Spleen (tissue), 7 donors: ENCODE data around the gene SLC46A3.

ENCODE experiments used
- CTCF ChIP-seq, 11 experiments: fragments of 200-600 bp in 7 of 11; fragments of 450-650 bp in 4 of 11; sonication (generic) in 4 of 11; IDR thresholded peaks in 8 of 11; conservative IDR thresholded peaks in 3 of 11; 1 replicate in 7 of 11; 2 replicates in 4 of 11; pipeline versions ENCODE4 v1.4.0 to v1.8.0; 2016 to 2021; ENCODE audit warnings: antibody characterized with exemption in 11 of 11, inconsistent platforms in 4 of 11, mild to moderate bottlenecking in 1 of 11
- POLR2A ChIP-seq, 3 donors: fragments of 450-650 bp; IDR thresholded peaks; one replicate each; pipeline ENCODE4 v1.5.1; 2017; ENCODE audit warnings: antibody characterized with exemption in 3 of 3, mild to moderate bottlenecking in 1 of 3
- donor health status: DM: no; HTN: no; CAD: no; lungs with moderate emphysema.
- donor health status: DM: no; HTN: no; CAD: no.
- donor health status: DM: no; HTN: no; CAD: no.

GRCh38 chr13:28747851-28748250, 29.1 kb upstream of the SLC46A3 start:
- no peak for TF ChIP-seq CTCF (IDR thresholded peaks at IDR 0.05 in 8 of 11, conservative IDR thresholded peaks at IDR 0.05 in 3 of 11)
- no peak for TF ChIP-seq POLR2A (IDR thresholded peaks at IDR 0.05)
